ENCODE data around the gene TAF1D.

The TAF1D gene

GRCh38 chr11:93746101-93746500, 4.8 kb upstream of the TAF1D start:
- DNase-seq, result no peak

- DNase-seq, result peak; percentile 63 to 64
Observed at GRCh38 chr11:93745005-93745755, 3.9 kb upstream of the TAF1D start.

- no peak for DNase-seq
Observed at GRCh38 chr11:93744669-93745004, 3.3 kb upstream of the TAF1D start.

GRCh38 chr11:93743291-93743690, 2.0 kb upstream of the TAF1D start:
- DNase-seq, result no peak

GRCh38 chr11:93741882-93742226, 559 bp upstream of the TAF1D start:
- peak; percentile 56 to 57 for DNase-seq

GRCh38 chr11:93740730-93741093, 583 bp downstream of the TAF1D start:
- DNase-seq, result peak; percentile 61 to 62

GRCh38 chr11:93740031-93740729, 1.1 kb downstream of the TAF1D start:
- DNase-seq, result peak in 1 of 2 experiments; percentile 26

GRCh38 chr11:93738647-93739081, 2.6 kb downstream of the TAF1D start:
- no peak for DNase-seq

- no peak for DNase-seq
Observed at GRCh38 chr11:93737904-93738612, 3.2 kb downstream of the TAF1D start.

- DNase-seq, result no peak
Observed at GRCh38 chr11:93736129-93736528, 5.2 kb downstream of the TAF1D start.

- DNase-seq, result no peak
Observed at GRCh38 chr11:93735627-93736026, 5.7 kb downstream of the TAF1D start.

GRCh38 chr11:93734427-93735222, 6.7 kb downstream of the TAF1D start:
- DNase-seq, result no peak

GRCh38 chr11:93733474-93733873, 7.8 kb downstream of the TAF1D start:
- no peak for DNase-seq

- DNase-seq, result no peak
Observed at GRCh38 chr11:93732237-93732892, 8.9 kb downstream of the TAF1D start.

- no peak for DNase-seq
Observed at GRCh38 chr11:93730108-93731107, 10.9 kb downstream of the TAF1D start.

GRCh38 chr11:93729129-93729616, 12.1 kb downstream of the TAF1D start:
- no peak for DNase-seq

GRCh38 chr11:93728792-93729128, 12.5 kb downstream of the TAF1D start:
- DNase-seq, result peak in 1 of 2 experiments; percentile 27

GRCh38 chr11:93727985-93728791, 13.1 kb downstream of the TAF1D start:
- peak in 1 of 2 experiments; percentile 27 for DNase-seq

GRCh38 chr11:93724089-93724488, 17.2 kb downstream of the TAF1D start:
- DNase-seq, result no peak

- DNase-seq, result no peak
Observed at GRCh38 chr11:93720522-93720921, 20.8 kb downstream of the TAF1D start.
